Measurements from ENCODE around the gene NEGR1. TPM values are rescaled to one million over a fixed set of nuclear protein-coding genes. Genes with fewer than 3 reads are reported as not detected.

NEGR1 gene
- polyA plus RNA-seq, 1 donor from 2014 or later, result 47.4 TPM

DNA sequence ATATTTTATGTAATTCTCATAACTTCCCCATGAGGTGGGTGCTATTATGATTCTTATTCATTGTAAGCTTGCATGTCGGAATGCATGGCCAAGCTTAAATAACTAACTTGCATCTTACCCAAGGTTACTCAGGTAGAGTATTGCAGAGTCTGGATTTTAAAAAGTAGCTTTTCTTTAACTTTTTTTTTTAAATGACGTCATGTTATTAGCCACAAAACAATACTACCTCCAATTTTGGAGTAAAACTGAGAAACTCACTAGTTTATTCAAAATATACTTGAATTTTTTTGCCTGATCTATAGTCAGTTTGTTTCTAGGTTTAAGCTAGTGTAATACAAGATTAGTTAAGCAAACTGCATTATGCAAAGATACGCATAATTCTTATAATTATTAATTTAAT is 57.8 kb downstream of the NEGR1 start:
- Histone ChIP-seq H4K20me1 (ENCODE audit: insufficient read depth) (no peaks in the 10 kb centered on the region), H3F3A (ENCODE audit: insufficient read depth, low read length, poor library complexity, severe bottlenecking) (no peaks in the 10 kb centered on the region), H3K4me2 (ENCODE audit: low read length) (no peak overlapping the region), H3K27ac (ENCODE audit: low read length) (no peak overlapping the region), H3K9me3 (ENCODE audit: low read length) (no peaks in the 10 kb centered on the region), H3K79me2 (replicated peaks; ENCODE audit: insufficient read depth, low read length) (no peaks in the 10 kb centered on the region), H3K36me3 (ENCODE audit: insufficient read depth, low read length) (no peaks in the 10 kb centered on the region), H2AFZ (ENCODE audit: low read depth, low read length) (no peak overlapping the region), H3K9ac (ENCODE audit: low read length) (no peak overlapping the region), H3K27me3 (ENCODE audit: insufficient read depth, low read depth, low read length) (no peaks in the 10 kb centered on the region), H3K9me2 (ENCODE audit: insufficient read depth, low read length) (no peaks in the 10 kb centered on the region), H3K4me3 (ENCODE audit: low read length) (no peak overlapping the region)
- TF ChIP-seq POLR2AphosphoS5 (IDR thresholded peaks at IDR 0.05) (no peak), TAF1 (IDR thresholded peaks at IDR 0.05; ENCODE audit: low read depth) (no peak), EZH2 (IDR thresholded peaks at IDR 0.05; ENCODE audit: borderline replicate concordance, insufficient read depth, low read length, poor library complexity, severe bottlenecking) (no peak), SMC3 (conservative IDR thresholded peaks at IDR 0.05; ENCODE audit: poor library complexity) (no peak), EP300 (conservative IDR thresholded peaks at IDR 0.05; ENCODE audit: poor library complexity, severe bottlenecking) (no peak), RAD21 (conservative IDR thresholded peaks at IDR 0.05) (no peak), MXI1 (conservative IDR thresholded peaks at IDR 0.05; ENCODE audit: poor library complexity, severe bottlenecking) (no peak)
- TF ChIP-seq, protein P1, sequence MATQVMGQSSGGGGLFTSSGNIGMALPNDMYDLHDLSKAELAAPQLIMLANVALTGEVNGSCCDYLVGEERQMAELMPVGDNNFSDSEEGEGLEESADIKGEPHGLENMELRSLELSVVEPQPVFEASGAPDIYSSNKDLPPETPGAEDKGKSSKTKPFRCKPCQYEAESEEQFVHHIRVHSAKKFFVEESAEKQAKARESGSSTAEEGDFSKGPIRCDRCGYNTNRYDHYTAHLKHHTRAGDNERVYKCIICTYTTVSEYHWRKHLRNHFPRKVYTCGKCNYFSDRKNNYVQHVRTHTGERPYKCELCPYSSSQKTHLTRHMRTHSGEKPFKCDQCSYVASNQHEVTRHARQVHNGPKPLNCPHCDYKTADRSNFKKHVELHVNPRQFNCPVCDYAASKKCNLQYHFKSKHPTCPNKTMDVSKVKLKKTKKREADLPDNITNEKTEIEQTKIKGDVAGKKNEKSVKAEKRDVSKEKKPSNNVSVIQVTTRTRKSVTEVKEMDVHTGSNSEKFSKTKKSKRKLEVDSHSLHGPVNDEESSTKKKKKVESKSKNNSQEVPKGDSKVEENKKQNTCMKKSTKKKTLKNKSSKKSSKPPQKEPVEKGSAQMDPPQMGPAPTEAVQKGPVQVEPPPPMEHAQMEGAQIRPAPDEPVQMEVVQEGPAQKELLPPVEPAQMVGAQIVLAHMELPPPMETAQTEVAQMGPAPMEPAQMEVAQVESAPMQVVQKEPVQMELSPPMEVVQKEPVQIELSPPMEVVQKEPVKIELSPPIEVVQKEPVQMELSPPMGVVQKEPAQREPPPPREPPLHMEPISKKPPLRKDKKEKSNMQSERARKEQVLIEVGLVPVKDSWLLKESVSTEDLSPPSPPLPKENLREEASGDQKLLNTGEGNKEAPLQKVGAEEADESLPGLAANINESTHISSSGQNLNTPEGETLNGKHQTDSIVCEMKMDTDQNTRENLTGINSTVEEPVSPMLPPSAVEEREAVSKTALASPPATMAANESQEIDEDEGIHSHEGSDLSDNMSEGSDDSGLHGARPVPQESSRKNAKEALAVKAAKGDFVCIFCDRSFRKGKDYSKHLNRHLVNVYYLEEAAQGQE (IDR thresholded peaks at IDR 0.05; ENCODE audit: borderline replicate concordance), result no peak
- TF ChIP-seq, protein P2, sequence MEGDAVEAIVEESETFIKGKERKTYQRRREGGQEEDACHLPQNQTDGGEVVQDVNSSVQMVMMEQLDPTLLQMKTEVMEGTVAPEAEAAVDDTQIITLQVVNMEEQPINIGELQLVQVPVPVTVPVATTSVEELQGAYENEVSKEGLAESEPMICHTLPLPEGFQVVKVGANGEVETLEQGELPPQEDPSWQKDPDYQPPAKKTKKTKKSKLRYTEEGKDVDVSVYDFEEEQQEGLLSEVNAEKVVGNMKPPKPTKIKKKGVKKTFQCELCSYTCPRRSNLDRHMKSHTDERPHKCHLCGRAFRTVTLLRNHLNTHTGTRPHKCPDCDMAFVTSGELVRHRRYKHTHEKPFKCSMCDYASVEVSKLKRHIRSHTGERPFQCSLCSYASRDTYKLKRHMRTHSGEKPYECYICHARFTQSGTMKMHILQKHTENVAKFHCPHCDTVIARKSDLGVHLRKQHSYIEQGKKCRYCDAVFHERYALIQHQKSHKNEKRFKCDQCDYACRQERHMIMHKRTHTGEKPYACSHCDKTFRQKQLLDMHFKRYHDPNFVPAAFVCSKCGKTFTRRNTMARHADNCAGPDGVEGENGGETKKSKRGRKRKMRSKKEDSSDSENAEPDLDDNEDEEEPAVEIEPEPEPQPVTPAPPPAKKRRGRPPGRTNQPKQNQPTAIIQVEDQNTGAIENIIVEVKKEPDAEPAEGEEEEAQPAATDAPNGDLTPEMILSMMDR (IDR thresholded peaks at IDR 0.05; ENCODE audit: poor library complexity, severe bottlenecking), result no peak

DNA sequence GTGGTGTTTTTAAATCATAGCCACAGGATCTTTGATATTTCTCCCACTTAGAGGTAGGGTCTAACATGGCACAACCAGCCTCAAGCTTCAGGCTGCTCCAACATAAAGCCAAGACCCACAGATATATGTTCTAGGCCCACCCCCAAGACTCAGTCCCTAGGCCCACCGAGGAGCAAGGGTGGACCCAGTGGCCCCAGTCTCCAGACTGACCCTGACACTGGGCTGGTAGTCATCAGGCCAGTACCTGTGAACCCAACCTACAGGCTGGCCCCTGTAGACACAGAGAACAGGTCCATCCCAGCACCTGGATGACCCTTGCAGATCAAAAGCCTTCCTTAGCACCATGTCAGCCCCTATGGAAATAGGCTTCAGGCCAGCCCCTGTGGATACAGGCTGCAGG is 60.5 kb downstream of the NEGR1 start:
- H3K27me3 ChIP-seq (ENCODE audit: insufficient read depth, low read depth, low read length), result no peaks in the 10 kb centered on the region
- no peaks in the 10 kb centered on the region for H3K9me2 ChIP-seq (ENCODE audit: insufficient read depth, low read length)
- H2AFZ ChIP-seq (ENCODE audit: low read depth, low read length), result no peak overlapping the region
- no peak overlapping the region for H3K4me3 ChIP-seq (ENCODE audit: low read length)
- H3K27ac ChIP-seq (ENCODE audit: low read length), result no peak overlapping the region
- no peaks in the 10 kb centered on the region for H3K9me3 ChIP-seq (ENCODE audit: low read length)
- H3K9ac ChIP-seq (ENCODE audit: low read length), result no peak overlapping the region
- H4K20me1 ChIP-seq (ENCODE audit: insufficient read depth), result no peaks in the 10 kb centered on the region
- no peaks in the 10 kb centered on the region for H3K79me2 ChIP-seq (replicated peaks; ENCODE audit: insufficient read depth, low read length)
- no peaks in the 10 kb centered on the region for H3K36me3 ChIP-seq (ENCODE audit: insufficient read depth, low read length)
- H3K4me2 ChIP-seq (ENCODE audit: low read length), result no peak overlapping the region
- TF ChIP-seq TAF1 (IDR thresholded peaks at IDR 0.05; ENCODE audit: low read depth), result no peak
- TF ChIP-seq, protein P2 (IDR thresholded peaks at IDR 0.05; ENCODE audit: poor library complexity, severe bottlenecking), result no peak
- TF ChIP-seq SMC3 (conservative IDR thresholded peaks at IDR 0.05; ENCODE audit: poor library complexity), result no peak
- TF ChIP-seq MXI1 (conservative IDR thresholded peaks at IDR 0.05; ENCODE audit: poor library complexity, severe bottlenecking), result no peak
- no peak for TF ChIP-seq POLR2AphosphoS5 (IDR thresholded peaks at IDR 0.05)
- TF ChIP-seq, protein P1 (IDR thresholded peaks at IDR 0.05; ENCODE audit: borderline replicate concordance), result no peak
- no peak for TF ChIP-seq EP300 (conservative IDR thresholded peaks at IDR 0.05; ENCODE audit: poor library complexity, severe bottlenecking)
- no peak for TF ChIP-seq RAD21 (conservative IDR thresholded peaks at IDR 0.05)
- TF ChIP-seq EZH2 (IDR thresholded peaks at IDR 0.05; ENCODE audit: borderline replicate concordance, insufficient read depth, low read length, poor library complexity, severe bottlenecking), result no peak
- no peaks in the 10 kb centered on the region for H3F3A ChIP-seq (ENCODE audit: insufficient read depth, low read length, poor library complexity, severe bottlenecking)
